Erythroblast (primary cell): Measurements from ENCODE around the gene LRRC9.

Experiments used
- GATA1 ChIP-seq: IDR thresholded peaks from 2 replicates; pipeline ENCODE4 v1.6.1; 2011; ENCODE audit warnings: low read depth, mild to moderate bottlenecking, control low read depth, low read length, moderate library complexity
- POLR2A ChIP-seq: IDR thresholded peaks from 2 replicates; pipeline ENCODE4 v1.6.1; 2011; ENCODE audit warnings: mild to moderate bottlenecking, low read length

- TF ChIP-seq POLR2A = no peak
- TF ChIP-seq GATA1 = no peak
Measured at GRCh38 chr14:59920378-59920683, 387 bp downstream of the LRRC9 start.
